ENCODE results near the gene JMJD7.
A peak's percentile ranks its signal among the peaks of the same experiment; 100 is the strongest.

JMJD7 gene

GRCh38 chr15:41809526-41810220, 18.2 kb upstream of the JMJD7 start:
- TF ChIP-seq CTCF (IDR thresholded peaks at IDR 0.05; ENCODE audit: insufficient read depth, low read length, missing control alignments), result no peak
- ChIA-PET CTCF (interaction anchor here (0.6 to 17.2 kb wide), 13 partner anchors 8 to 343 kb away, joined by 3 to 756 read pairs (median 12); partner anchors contain the start of gene MAPKBP1), POLR2A (interaction anchor here (0.6 to 0.7 kb wide), 2 partner anchors 35 to 51 kb away, joined by 3 to 5 read pairs; partner anchors contain the start of gene MAPKBP1)
- DNase-seq (ENCODE audit: low read depth, low spot score), result no peak
- no peak overlapping the region for H3K4me3 ChIP-seq (ENCODE audit: low read depth, low read length)

- POLR2A ChIA-PET, result interaction anchor here (2.2 kb wide), 1 partner anchor 37 kb away, joined by 16 read pairs; the partner anchor contains the start of gene MAPKBP1
- CTCF ChIA-PET, result interaction anchor here (0.5 to 17.2 kb wide), 48 partner anchors 10 to 408 kb away, joined by 3 to 756 read pairs (median 4); partner anchors contain the start of genes MAPKBP1, MGA and PLA2G4B
- no peak for DNase-seq (ENCODE audit: low read depth, low spot score)
- TF ChIP-seq CTCF (IDR thresholded peaks at IDR 0.05; ENCODE audit: insufficient read depth, low read length, missing control alignments), result peak; percentile 6
- H3K4me3 ChIP-seq (ENCODE audit: low read depth, low read length), result no peak overlapping the region
Observed at GRCh38 chr15:41810651-41811431, 17.1 kb upstream of the JMJD7 start.

- no peak overlapping the region for H3K4me3 ChIP-seq (ENCODE audit: low read depth, low read length)
- peak; percentile 24 for DNase-seq (ENCODE audit: low read depth, low spot score)
- peak; percentile 92 for TF ChIP-seq CTCF (IDR thresholded peaks at IDR 0.05; ENCODE audit: insufficient read depth, low read length, missing control alignments)
- ChIA-PET POLR2A (interaction anchor here (2.2 kb wide), 1 partner anchor 38 kb away, joined by 16 read pairs; the partner anchor contains the start of gene MAPKBP1), CTCF (interaction anchor here (0.6 to 17.2 kb wide), 51 partner anchors 10 to 349 kb away, joined by 3 to 756 read pairs (median 4); partner anchors contain the start of genes MAPKBP1, MGA and PLA2G4B)
Observed at GRCh38 chr15:41811432-41812195, 16.3 kb upstream of the JMJD7 start.

- ChIA-PET CTCF (interaction anchor here (1.4 to 17.2 kb wide), 14 partner anchors 10 to 347 kb away, joined by 3 to 756 read pairs (median 16); partner anchors contain the start of gene MAPKBP1), POLR2A (no interaction called here)
- no peak for TF ChIP-seq CTCF (IDR thresholded peaks at IDR 0.05; ENCODE audit: insufficient read depth, low read length, missing control alignments)
- no peak for DNase-seq (ENCODE audit: low read depth, low spot score)
- no peak overlapping the region for H3K4me3 ChIP-seq (ENCODE audit: low read depth, low read length)
Observed at GRCh38 chr15:41812820-41813375, 15.0 kb upstream of the JMJD7 start.

GRCh38 chr15:41813426-41813825, 14.5 kb upstream of the JMJD7 start:
- DNase-seq (ENCODE audit: low read depth, low spot score), result no peak
- no peak for TF ChIP-seq CTCF (IDR thresholded peaks at IDR 0.05; ENCODE audit: insufficient read depth, low read length, missing control alignments)
- no peak overlapping the region for H3K4me3 ChIP-seq (ENCODE audit: low read depth, low read length)
- CTCF ChIA-PET, result interaction anchor here (1.4 to 17.2 kb wide), 9 partner anchors 10 to 347 kb away, joined by 4 to 756 read pairs (median 33); partner anchors contain the start of gene MAPKBP1
- POLR2A ChIA-PET, result no interaction called here

Measured in AG04449 (cell line).